GM12872 (cell line): ENCODE results near the gene RHOU.

Source experiments
- CTCF ChIP-seq: IDR thresholded peaks from 3 replicates; pipeline ENCODE4 v1.5.1; 2011; ENCODE audit warnings: low read depth, mild to moderate bottlenecking, low read length, moderate library complexity; ENCODE audit not compliant: insufficient read depth

Gene RHOU

DNA sequence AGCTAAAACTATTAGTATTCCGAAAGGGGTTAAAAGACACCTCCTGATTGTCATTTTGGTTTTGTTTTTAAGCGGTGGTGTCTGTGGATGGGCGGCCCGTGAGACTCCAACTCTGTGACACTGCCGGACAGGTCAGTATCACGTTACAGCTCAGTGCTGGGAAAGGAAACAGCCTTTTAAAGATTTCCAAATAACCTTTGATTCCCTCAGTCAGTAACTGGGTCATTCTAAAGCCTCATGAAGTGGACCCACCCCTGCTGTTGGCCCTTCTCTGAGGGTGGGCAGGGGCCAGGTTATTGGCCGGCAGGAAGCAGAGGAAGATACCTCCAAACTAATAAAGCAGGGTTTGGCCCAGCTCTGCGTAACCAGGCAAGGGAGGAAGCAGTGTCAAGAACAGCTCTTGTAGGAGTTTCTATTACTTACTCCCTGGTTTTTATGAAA is 2.3 kb downstream of the RHOU start:
- no peak for TF ChIP-seq CTCF

- TF ChIP-seq CTCF: no peak
These were observed 4.5 kb downstream of the RHOU start for GRCh38 chr1:228739826-228740225.

GRCh38 chr1:228740543-228741317 is 5.5 kb downstream of the RHOU start:
- TF ChIP-seq CTCF: no peak

- TF ChIP-seq CTCF: no peak
These were observed 7.1 kb downstream of the RHOU start for GRCh38 chr1:228742281-228742860.

DNA sequence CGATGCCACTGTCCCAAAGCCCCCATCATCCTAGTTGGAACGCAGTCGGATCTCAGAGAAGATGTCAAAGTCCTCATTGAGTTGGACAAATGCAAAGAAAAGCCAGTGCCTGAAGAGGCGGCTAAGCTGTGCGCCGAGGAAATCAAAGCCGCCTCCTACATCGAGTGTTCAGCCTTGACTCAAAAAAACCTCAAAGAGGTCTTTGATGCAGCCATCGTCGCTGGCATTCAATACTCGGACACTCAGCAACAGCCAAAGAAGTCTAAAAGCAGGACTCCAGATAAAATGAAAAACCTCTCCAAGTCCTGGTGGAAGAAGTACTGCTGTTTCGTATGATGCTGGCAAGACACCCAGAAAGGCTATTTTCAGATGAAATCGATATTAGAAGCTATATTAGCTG is 8.1 kb downstream of the RHOU start:
- TF ChIP-seq CTCF: no peak

DNA sequence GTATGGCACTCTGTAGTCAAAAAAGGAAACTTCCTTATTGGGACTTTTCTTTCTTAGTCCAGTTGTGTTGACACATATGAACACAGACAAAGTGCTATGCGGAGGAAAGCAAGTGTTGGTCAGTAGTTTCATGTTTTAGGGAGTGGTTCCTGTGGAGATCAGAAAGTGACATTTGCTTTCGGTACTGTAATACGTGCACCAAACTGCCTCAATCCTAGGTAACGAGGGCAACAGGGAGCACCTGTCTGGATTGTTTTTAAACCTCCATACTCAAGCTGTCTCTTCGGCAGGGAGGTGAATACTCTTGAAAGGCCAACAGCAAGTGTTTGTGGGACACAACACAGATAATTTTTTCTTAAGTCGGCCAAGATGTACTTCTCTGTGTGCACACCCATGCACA is 9.1 kb downstream of the RHOU start:
- TF ChIP-seq CTCF: no peak

DNA sequence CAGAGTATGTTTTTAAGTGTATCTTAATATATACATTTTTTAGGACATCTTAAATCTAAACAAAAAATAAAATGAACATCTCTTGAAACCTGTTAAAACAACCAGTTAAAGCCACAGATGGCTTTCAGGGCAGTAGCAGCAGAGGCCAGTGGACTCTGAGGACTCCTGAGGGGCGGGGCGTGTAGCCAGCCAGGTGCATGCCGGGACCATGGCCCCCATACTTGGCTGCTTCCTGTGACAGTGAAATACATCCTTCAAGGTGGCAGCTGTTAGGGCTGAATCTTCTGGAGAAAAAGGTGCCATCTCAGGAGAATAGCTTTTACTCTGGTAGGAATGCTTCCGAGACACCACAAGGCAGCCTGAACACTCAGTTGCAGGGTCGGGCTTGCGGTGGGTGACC is 9.6 kb downstream of the RHOU start:
- TF ChIP-seq CTCF: no peak
